Activated T-helper 9 cell treated with anti-CD3 and anti-CD28 coated beads, Interleukin-2, amount 50 U/mL, for 16 hours (primary cell): ENCODE measurements around the gene EPB41L3.
"Not testable (repeated sequence)": the region's sequence is repeated elsewhere in the genome, so short reads cannot be mapped to it uniquely, and the experiment has no call there.

Experiments
- DNase-seq: peaks from one replicate; pipeline ENCODE4 v3.0.0-alpha.2; 2020; ENCODE audit warnings: low read depth

Gene EPB41L3

DNA sequence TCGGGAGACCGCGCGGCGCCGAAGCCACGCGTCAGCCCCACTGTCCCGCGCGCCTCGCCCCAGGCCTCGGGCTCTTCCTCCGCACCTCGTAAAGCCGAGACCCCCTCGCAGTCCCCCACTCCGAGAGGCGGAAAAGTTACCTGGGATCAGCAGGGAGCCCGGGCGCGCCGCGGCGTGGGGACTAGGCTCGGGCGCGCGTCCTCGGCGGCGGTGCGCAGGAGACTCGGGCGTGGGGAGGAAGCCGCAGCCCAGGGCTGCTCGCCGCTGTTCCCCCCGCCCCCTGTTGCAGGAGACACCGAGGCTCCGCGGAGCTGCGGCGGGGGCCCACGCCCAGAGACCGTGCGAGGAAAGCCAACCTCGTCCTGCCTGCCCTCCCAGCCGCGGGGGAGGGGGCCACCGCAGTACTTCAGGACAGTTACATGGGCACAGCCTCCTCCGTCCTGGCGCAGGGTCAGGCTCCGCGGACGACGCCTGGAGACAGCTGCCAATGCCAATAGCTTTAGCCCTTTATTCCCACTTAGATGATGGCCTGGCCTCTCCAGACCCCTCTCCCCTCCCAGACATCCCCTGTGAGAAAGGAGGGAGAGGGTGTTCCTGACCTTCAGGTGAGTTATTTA lies at the start of gene EPB41L3:
Gene EPB41L3, minus strand, starts transcription at position 225 of the 617 bp plus-strand sequence. CDS start 54,814 bp downstream, outside the sequence.
- DNase-seq, result no peak

- no peak for DNase-seq
These were observed 44.7 kb upstream of the EPB41L3 start for GRCh38 chr18:5588529-5588928.

- DNase-seq, result no peak
These were observed 41.9 kb upstream of the EPB41L3 start for GRCh38 chr18:5585653-5586052.

DNA sequence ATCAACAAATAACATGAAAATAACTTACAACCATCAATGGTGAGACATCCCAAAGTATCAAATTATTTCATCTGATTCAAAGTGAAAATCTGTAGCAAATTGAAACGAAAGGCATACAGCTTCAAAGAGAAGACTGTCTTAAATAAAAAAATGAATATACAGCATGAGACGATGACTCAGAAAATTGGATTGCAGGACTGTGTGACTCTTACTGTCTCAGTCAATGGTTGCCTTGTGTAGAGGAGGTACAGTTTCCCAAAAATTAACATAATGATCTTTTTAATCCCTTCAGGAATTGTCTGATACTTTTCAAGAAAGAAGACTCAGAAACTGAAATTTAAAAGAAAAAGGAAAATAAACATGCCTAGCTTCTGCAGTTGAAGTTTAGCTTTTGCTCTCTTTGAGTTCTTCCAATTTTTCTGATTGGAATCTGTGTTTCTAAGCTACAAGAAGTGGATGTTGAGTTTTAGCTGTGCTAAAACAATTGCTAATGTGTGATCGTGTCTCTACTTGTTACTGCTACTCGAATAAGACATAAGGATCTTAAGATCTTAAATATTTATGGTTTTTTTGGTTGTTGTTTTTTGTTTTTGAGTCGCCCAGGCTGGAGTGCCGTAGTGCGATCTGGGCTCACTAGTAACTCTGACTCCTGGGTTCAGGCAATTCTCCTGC lies 41.1 kb upstream of the EPB41L3 start:
- no peak for DNase-seq

GRCh38 chr18:5582849-5583681 lies 39.3 kb upstream of the EPB41L3 start:
- DNase-seq, result no peak

DNA sequence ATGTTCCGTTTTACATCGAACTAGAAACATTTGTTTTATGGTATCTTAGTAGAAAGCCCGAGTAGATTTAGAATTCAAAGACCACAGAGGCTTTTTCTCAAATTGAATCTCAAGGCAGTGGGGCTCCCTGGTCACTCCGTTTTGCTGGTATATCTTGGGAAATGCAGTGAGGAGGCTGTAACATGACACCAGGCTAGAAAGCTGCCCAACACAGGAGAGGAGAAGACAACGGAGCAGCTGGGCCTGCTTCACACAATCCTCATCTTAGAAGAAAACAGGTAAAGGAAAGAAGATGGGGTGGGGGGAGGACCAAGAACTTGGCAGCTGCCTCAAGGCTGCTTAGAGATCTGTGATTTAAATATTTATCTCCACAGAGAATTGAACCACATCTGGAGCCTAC lies 38.3 kb upstream of the EPB41L3 start:
- no peak for DNase-seq

DNA sequence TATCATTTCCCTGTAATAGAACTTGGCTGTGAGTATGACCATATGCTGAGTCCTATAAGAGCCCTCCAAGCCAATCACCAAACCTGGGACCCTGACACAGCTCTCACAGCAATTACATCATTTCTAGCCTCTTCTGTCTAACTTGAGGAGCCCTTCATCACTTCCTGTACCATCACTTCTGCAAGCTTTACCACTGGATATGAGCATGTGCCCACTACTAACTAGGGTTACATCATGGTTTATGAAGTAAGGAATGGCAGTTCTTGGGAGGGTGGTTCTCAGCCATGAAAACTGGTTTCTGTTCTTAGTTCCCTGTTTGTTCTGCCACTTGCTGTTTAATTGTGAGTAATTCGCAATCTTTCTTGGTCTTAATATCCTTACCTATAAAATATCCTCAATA lies 31.0 kb upstream of the EPB41L3 start:
- DNase-seq, result no peak

GRCh38 chr18:5571666-5572065 lies 27.9 kb upstream of the EPB41L3 start:
- no peak for DNase-seq

DNA sequence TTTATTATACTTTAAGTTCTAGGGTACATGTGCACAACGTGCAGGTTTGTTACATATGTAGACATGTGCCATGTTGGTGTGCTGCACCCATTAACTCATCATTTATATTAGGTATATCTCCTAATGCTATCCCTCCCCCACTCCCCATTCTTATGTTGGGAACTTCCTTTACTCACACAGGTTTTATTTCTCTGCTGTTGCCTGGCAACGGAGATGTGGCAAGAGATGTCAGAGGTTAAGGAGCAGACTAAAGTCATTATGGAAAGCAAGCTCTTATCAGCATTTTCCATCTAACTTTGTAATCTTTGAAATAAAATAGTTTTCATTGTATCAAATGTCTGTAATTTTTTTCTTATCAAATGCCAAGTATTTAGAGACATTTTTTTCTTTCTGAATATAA lies 26.8 kb upstream of the EPB41L3 start:
- DNase-seq, result not testable (repeated sequence)

GRCh38 chr18:5568416-5568815 lies 24.6 kb upstream of the EPB41L3 start:
- no peak for DNase-seq

- DNase-seq, result no peak
These were observed 15.1 kb upstream of the EPB41L3 start for GRCh38 chr18:5558851-5559250.

- no peak for DNase-seq
These were observed 12.6 kb upstream of the EPB41L3 start for GRCh38 chr18:5556310-5556974.

DNA sequence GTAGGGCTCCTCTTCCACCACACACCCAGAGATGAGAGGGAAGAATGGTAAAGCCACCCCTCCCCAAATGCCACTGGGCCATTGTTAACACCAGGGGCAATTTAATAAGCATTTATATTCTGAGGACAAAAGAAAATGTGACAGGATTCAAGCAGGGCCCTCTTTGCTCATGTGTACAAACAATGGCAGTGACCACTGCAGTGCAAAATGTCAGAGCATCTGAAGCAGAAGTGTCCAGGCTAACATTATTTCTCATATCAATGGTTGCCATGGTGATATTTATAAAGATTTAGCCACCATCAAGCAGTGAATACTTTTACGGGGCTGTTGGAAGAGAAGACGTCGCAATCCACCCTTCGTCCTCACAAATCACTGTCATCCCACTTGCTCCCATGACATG lies 10.8 kb upstream of the EPB41L3 start:
- DNase-seq, result no peak

DNA sequence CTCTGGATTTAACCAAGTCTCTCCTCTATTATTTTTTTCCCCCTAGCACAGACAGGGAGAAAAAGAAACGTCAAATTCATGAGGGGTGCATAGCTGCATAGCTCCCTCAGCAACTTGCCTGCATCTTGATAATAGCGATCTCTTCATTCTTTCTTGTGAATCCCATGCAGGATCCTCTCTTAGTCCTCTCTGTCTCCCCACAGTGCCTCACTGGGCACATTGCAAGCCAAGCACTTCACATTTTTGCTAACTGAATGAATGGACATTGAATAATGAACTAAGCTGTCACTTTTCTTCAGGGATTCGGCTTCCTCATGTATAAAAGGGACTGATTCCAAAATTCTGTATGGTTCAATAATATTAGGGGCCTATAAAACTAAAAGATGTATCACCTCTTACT lies 2.9 kb upstream of the EPB41L3 start:
- no peak for DNase-seq

DNA sequence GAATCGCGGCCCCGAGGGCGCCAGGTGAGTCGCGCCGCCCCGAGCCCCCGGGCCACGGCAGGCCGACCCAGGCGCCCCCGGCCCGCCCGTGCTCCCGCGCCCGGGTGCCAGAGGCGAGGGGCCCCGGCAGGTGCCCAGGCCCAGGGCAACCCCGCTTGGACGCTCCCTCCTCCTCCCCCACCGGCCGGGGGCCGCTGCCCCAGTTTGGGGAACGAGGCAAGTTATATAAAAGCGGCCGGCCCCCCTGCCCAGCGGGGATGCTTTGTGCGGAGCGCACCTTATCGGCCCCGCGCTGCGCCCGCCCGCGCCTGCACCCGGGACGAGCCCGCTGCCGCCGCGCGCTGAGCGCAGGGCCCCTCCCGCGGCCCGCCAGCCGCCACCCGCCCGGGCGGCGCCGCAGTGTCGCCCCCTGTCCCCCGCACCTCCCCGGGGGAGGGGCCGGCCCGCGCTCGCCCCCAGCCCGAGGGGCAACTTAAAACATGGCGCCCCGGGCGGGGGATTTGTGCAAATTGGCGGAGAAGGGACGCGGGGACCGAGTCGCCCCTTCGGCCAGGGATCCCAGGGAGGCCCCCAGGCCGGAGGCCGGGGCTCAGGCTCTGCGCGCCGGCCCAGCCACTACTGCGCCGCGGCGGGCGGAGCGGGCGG lies 639 bp downstream of the EPB41L3 start:
- no peak for DNase-seq

GRCh38 chr18:5542515-5543035 lies 1.2 kb downstream of the EPB41L3 start:
- DNase-seq, result no peak

DNA sequence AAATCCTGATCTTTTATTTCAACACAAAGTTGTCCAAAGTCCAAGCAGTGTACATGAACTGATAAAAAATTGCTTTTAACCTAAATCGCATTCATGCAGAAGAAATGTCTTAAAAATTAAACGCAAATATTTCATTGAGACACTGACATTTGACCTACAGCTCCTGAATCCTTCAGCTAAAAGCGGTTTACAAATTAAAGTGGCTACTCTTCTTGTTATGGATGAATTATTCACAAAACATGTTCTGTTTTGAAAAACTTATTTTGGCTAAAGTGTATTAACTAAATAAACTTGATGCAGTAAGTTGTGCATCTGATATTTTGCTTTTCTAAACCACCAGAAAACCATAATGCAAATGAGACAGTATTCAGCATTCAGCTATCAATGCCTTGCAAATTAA lies 2.2 kb downstream of the EPB41L3 start:
- DNase-seq, result no peak

DNA sequence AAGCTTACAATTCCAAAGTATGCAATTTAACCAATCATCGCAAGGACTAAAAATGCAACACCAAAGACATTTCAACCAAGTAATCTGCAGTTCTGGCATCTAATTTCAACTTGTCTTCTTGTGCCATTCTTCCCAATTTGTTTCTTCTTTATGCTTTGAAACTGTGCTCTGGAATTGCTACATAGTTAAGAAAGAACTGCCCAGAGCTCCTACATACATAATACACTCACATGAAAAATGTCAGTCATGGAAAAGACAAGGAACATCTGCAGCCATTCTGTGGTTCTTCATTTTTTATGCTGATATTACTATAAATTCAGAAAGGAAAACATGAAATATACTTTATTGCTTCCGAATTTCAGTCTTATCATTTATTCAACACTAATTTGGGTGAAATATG lies 4.4 kb downstream of the EPB41L3 start:
- DNase-seq, result no peak

GRCh38 chr18:5538544-5538943 lies 5.3 kb downstream of the EPB41L3 start:
- no peak for DNase-seq

DNA sequence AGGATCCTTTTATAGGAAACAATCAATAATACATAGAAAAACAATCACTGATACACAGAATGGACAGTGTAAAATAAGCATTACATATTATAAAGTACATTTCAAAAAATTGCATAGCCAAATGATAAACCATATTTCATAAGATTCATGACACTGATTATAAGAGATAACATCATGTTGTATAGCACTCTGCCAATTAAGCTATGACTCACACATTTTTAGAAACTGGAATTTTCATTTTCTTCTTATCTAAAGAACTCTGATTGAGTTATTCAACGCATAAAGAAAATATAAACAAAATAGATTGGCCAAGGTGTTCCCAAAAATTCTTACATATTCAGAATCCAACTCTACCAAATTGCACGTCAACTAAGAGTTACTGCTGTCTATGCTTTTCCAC lies 5.9 kb downstream of the EPB41L3 start:
- no peak for DNase-seq

GRCh38 chr18:5534845-5535244 lies 9.0 kb downstream of the EPB41L3 start:
- DNase-seq, result no peak

DNA sequence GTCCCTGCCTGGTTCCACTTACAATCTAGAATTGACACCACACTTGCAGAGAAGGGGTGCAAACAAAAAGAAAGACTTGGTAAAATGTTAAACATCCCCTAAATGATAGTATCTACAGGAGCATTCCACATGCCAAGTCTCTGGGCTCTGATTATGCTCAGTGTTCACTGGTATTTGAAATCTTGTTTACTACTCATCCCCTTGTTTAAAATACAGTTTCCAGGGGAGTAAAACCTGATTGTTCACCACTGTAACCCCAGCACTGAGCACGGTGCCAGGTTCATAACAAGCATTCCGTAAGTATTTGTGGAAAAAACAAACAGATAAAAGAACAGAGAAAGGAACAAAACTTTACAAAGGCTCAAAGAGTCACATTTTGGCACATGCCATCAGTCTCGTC lies 11.7 kb downstream of the EPB41L3 start:
- no peak for DNase-seq
